ENCODE measurements around the gene SOHLH2.

DNA sequence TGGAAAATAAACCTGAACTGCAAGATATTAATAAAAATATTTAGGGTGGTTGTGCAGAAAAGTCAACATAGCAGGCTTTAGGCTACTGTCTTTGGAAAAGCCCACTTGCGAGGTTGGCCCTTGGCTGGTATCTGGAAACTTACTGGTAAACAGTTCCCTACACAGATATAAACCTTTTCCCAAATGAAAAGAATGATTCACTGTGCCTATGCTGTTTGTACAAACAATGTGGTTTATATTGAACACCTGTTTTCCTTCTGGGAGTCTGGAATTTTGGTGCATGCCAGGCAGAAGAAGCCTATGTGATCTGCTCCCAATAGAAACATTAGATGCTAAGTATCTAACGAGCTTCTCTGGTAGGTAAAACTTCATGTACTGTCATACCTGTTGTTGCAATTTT, 29.7 kb upstream of the SOHLH2 start:
- TF ChIP-seq POLR2AphosphoS5 (IDR thresholded peaks at IDR 0.05; ENCODE audit: low read depth, low read length) (no peak), TAF1 (IDR thresholded peaks at IDR 0.05; ENCODE audit: borderline replicate concordance, low read depth, low read length) (no peak), POLR2A (IDR thresholded peaks at IDR 0.05; ENCODE audit: low read depth, low read length) (no peak)

Measured in GM12892 (cell line).